SK-N-SH (cell line): Measurements from ENCODE around the gene LACTB. TPM values are rescaled to one million over a fixed set of nuclear protein-coding genes. Genes with fewer than 3 reads are reported as not detected.

Experiments used
- CTCF ChIA-PET: fragments of 300-600, 350-600 bp; formaldehyde crosslinking; extraction: SDS; loops from one replicate; lab custom pipeline; 2021; lab: Yijun Ruan, JAX
- POLR2A ChIA-PET: fragments of 350-600 bp; sonication (Branson Sonifier 250); formaldehyde crosslinking; extraction: SDS; loops from one replicate; lab custom pipeline; 2020; ENCODE audit warnings: antibody characterized with exemption, inconsistent platforms; lab: Yijun Ruan, JAX
- DNase-seq: peaks from one replicate; pipeline ENCODE4 v3.0.0; 2012
- H2AFZ ChIP-seq: fragments of 200-600 bp; sonication (generic); 2 replicates; pipeline ENCODE4 v1.8.1; 2016; ENCODE audit warnings: antibody characterized with exemption, mild to moderate bottlenecking, low read depth
- H3F3A ChIP-seq: fragments of 200-600 bp; sonication (generic); replicated peaks from 2 replicates; pipeline ENCODE3; 2016; ENCODE audit warnings: antibody characterized with exemption, mild to moderate bottlenecking; ENCODE audit not compliant: insufficient read depth
- H3K27ac ChIP-seq, 2 experiments: fragments of 200-500 bp in 1 of 2; fragments of 200-600 bp in 1 of 2; sonication (Bioruptor generic) in 1 of 2; sonication (generic), shearing (Covaris generic) in 1 of 2; 2 replicates each; pipeline versions ENCODE4 v1.5.1 to v1.6.1; 2014 to 2016; ENCODE audit warnings: low read depth in 2 of 2, inconsistent platforms in 1 of 2, low read length in 1 of 2, mild to moderate bottlenecking in 1 of 2, mixed read lengths in 1 of 2
- H3K27me3 ChIP-seq: fragments of 200-600 bp; sonication (generic), shearing (Covaris generic); 2 replicates; pipeline ENCODE4 v1.6.1; 2016; ENCODE audit warnings: mixed run types; ENCODE audit not compliant: insufficient read depth
- H3K36me3 ChIP-seq, 2 experiments: fragments of 200-500 bp in 1 of 2; fragments of 200-600 bp in 1 of 2; sonication (Bioruptor generic) in 1 of 2; sonication (generic) in 1 of 2; replicated peaks in 1 of 2; 2 replicates each; pipeline versions ENCODE3 to v1.5.1; 2014 to 2016; ENCODE audit warnings: low read length in 1 of 2, mild to moderate bottlenecking in 1 of 2; ENCODE audit not compliant: insufficient read depth in 2 of 2, control insufficient read depth in 1 of 2
- H3K4me1 ChIP-seq, 2 experiments: fragments of 200-500 bp in 1 of 2; fragments of 200-600 bp in 1 of 2; sonication (Bioruptor generic) in 1 of 2; sonication (generic), shearing (Covaris generic) in 1 of 2; 2 replicates each; pipeline versions ENCODE4 v1.5.1 to v1.6.1; 2014 to 2016; ENCODE audit warnings: low read depth in 1 of 2, low read length in 1 of 2, mixed run types in 1 of 2; ENCODE audit not compliant: insufficient read depth in 2 of 2, control insufficient read depth in 1 of 2
- H3K4me2 ChIP-seq: fragments of 200-600 bp; sonication (generic), shearing (Covaris generic); 2 replicates; pipeline ENCODE4 v1.6.1; 2017; ENCODE audit warnings: mixed run types
- H3K4me3 ChIP-seq, 2 experiments: fragments of 200-500 bp in 1 of 2; fragments of 200-600 bp in 1 of 2; sonication (Bioruptor generic) in 1 of 2; sonication (generic), shearing (Covaris generic) in 1 of 2; 2 replicates each; pipeline versions ENCODE4 v1.5.1 to v1.8.1; 2014 to 2016; ENCODE audit warnings: low read depth in 2 of 2, inconsistent platforms in 1 of 2, low read length in 1 of 2, mild to moderate bottlenecking in 1 of 2, mixed read lengths in 1 of 2, moderate library complexity in 1 of 2
- H3K79me2 ChIP-seq: fragments of 200-600 bp; sonication (generic); 2 replicates; pipeline ENCODE4 v1.8.1; 2017; ENCODE audit warnings: mild to moderate bottlenecking; ENCODE audit not compliant: insufficient read depth
- H3K9ac ChIP-seq: fragments of 200-600 bp; sonication (generic); 2 replicates; pipeline ENCODE4 v1.6.1; 2017; ENCODE audit warnings: mixed run types
- H3K9me2 ChIP-seq: fragments of 200-600 bp; sonication (generic); 2 replicates; pipeline ENCODE4 v1.6.1; 2017; ENCODE audit warnings: mixed run types
- H3K9me3 ChIP-seq: fragments of 200-600 bp; sonication (generic); 2 replicates; pipeline ENCODE4 v1.6.1; 2017; ENCODE audit warnings: mixed run types, mild to moderate bottlenecking, moderate library complexity
- H4K20me1 ChIP-seq: fragments of 200-600 bp; sonication (generic); 2 replicates; pipeline ENCODE4 v1.6.1; 2017; ENCODE audit warnings: mild to moderate bottlenecking, mixed run types; ENCODE audit not compliant: insufficient read depth
- CTCF ChIP-seq: fragments of 200-600 bp; sonication (generic); IDR thresholded peaks from 2 replicates; pipeline ENCODE4 v1.6.1; 2017; ENCODE audit warnings: antibody characterized with exemption, mild to moderate bottlenecking, moderate library complexity
- EP300 ChIP-seq, 2 experiments: IDR thresholded peaks; 2 replicates each; pipeline versions ENCODE4 v1.4.0 to v1.6.1; 2012; ENCODE audit warnings: borderline replicate concordance in 1 of 2, low read depth in 1 of 2, low read length in 1 of 2
- IRF3 ChIP-seq: fragments of 150-350 bp; IDR thresholded peaks from 2 replicates; pipeline ENCODE4 v1.6.1; 2016; ENCODE audit warnings: mild to moderate bottlenecking, low read depth, low read length
- JUND ChIP-seq: IDR thresholded peaks from 2 replicates; pipeline ENCODE4 v1.4.0; 2012
- MAX ChIP-seq: IDR thresholded peaks from 2 replicates; pipeline ENCODE4 v1.4.0; 2012; ENCODE audit warnings: low read depth
- MEF2A ChIP-seq: IDR thresholded peaks from 2 replicates; pipeline ENCODE4 v1.4.0; 2012; ENCODE audit warnings: low read depth, borderline replicate concordance
- MXI1 ChIP-seq: IDR thresholded peaks from 2 replicates; pipeline ENCODE4 v1.6.1; 2012; ENCODE audit warnings: mild to moderate bottlenecking, low read depth, low read length, improper control_type of control experiment
- POLR2AphosphoS5 ChIP-seq: IDR thresholded peaks from 2 replicates; pipeline ENCODE4 v1.6.1; 2012; ENCODE audit warnings: low read depth, low read length
- RFX5 ChIP-seq: IDR thresholded peaks from 2 replicates; pipeline ENCODE4 v1.6.1; 2012; ENCODE audit warnings: mild to moderate bottlenecking, improper control_type of control experiment, low read length
- RXRA ChIP-seq: IDR thresholded peaks from 2 replicates; pipeline ENCODE4 v1.4.0; 2012; ENCODE audit warnings: low read depth, mild to moderate bottlenecking, borderline replicate concordance
- SIN3A ChIP-seq: IDR thresholded peaks from 2 replicates; pipeline ENCODE4 v1.6.1; 2012; ENCODE audit warnings: low read depth, mild to moderate bottlenecking, low read length, moderate library complexity, borderline replicate concordance
- SMC3 ChIP-seq: IDR thresholded peaks from 2 replicates; pipeline ENCODE4 v1.6.1; 2012; ENCODE audit warnings: low read depth, low read length, improper control_type of control experiment
- TAF1 ChIP-seq: IDR thresholded peaks from 2 replicates; pipeline ENCODE4 v1.6.1; 2012; ENCODE audit warnings: low read depth, mild to moderate bottlenecking, low read length, moderate library complexity, borderline replicate concordance
- TEAD4 ChIP-seq: IDR thresholded peaks from 2 replicates; pipeline ENCODE4 v1.4.0; 2012; ENCODE audit warnings: mild to moderate bottlenecking, borderline replicate concordance; ENCODE audit not compliant: insufficient read depth
- YY1 ChIP-seq: IDR thresholded peaks from 2 replicates; pipeline ENCODE4 v1.4.0; 2012; ENCODE audit warnings: low read depth, mild to moderate bottlenecking
- WGBS: methylation state at CpG from one replicate; pipeline ENCODE4 v1.1.6; 2017; ENCODE audit warnings: low lambda C conversion rate; 5-methylcytosine and 5-hydroxymethylcytosine counted together
- polyA plus RNA-seq, 3 experiments: library from polyadenylated mRNA; depleted of rRNA; stranded (reverse); fragments of >200 nt; gene quantifications; 2 replicates each; pipeline ENCODE4 v1.2.3, GENCODE V29; 2012
- TF ChIP-seq, protein P1 (sequence below): IDR thresholded peaks from 2 replicates; pipeline ENCODE4 v1.4.0; 2012; ENCODE audit warnings: low read depth, borderline replicate concordance

Gene LACTB
- polyA plus RNA-seq, 1 of the 3 experiments (the other 2 are of a cell fraction): 23.3 TPM

DNA sequence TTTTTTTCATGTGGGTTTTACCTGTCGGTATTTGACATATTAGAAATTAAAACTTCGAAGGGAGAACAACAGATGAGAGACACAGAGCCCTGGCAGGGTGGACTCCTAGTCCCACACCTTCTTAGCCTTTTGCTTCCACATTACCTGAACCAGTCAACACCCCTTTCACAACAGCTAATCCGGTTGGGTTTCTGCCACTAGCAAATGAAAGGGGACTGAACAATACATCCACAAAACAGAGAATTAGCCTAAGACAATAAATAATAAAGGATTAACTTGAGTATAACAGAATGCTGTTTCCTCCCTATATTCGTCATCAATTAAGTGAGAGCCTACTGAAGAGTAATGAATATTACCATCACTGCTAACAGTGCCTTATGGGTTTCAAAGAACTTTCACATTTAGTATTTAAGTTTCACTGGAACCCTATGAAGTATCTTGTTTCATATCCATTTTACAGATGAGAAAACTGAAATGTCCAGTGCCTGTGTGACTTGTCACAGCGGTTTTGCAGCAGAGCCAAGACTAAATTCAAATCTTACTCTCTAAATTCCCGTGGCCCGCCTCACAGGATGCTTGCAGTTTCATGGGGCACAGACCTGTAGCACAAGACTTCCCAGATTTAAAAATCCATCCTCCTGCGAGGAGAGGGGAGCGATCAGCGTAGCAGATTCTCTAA lies 66.7 kb downstream of the LACTB start (continued):
- TF ChIP-seq, protein P1, sequence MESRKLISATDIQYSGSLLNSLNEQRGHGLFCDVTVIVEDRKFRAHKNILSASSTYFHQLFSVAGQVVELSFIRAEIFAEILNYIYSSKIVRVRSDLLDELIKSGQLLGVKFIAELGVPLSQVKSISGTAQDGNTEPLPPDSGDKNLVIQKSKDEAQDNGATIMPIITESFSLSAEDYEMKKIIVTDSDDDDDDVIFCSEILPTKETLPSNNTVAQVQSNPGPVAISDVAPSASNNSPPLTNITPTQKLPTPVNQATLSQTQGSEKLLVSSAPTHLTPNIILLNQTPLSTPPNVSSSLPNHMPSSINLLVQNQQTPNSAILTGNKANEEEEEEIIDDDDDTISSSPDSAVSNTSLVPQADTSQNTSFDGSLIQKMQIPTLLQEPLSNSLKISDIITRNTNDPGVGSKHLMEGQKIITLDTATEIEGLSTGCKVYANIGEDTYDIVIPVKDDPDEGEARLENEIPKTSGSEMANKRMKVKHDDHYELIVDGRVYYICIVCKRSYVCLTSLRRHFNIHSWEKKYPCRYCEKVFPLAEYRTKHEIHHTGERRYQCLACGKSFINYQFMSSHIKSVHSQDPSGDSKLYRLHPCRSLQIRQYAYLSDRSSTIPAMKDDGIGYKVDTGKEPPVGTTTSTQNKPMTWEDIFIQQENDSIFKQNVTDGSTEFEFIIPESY: no peak
- TF ChIP-seq JUND (no peak), IRF3 (no peak)

- peak within 1 kb of the TSS; percentile 91 for H3K9ac ChIP-seq
- ChIA-PET POLR2A (interaction anchor here (1.0 to 1.6 kb wide), 3 partner anchors 9 to 87 kb away, joined by 3 to 7 read pairs (median 5); partner anchors contain the start of gene RPS27L), CTCF (interaction anchor here (0.6 to 0.7 kb wide), 2 partner anchors 105 to 199 kb away, joined by 3 read pairs; no protein-coding TSS in a partner anchor)
- H3K9me2 ChIP-seq: no peaks in the 10 kb centered on the region
- peaks cover 5 to 17% of the 10 kb centered on the region in 2 experiments; a peak in 3 of 4 replicates for H3K4me1 ChIP-seq
- peak within 1 kb of the TSS; percentile 52 to 84 for H3K4me3 ChIP-seq
- H4K20me1 ChIP-seq: no peaks in the 10 kb centered on the region
- WGBS: 2% methylated on average over 44 of the region's 77 CpGs
- no peaks in the 10 kb centered on the region for H3K27me3 ChIP-seq
- peaks cover 43% of the 10 kb centered on the region for H3K79me2 ChIP-seq
- peak; percentile 98 for DNase-seq
- H3K9me3 ChIP-seq: no peaks in the 10 kb centered on the region
- H3F3A ChIP-seq: peaks cover 8% of the 10 kb centered on the region
- H3K4me2 ChIP-seq: peak within 1 kb of the TSS; percentile 93
- peak within 1 kb of the TSS; percentile 61 to 75 for H3K27ac ChIP-seq
- no peaks in the 10 kb centered on the region for H3K36me3 ChIP-seq
- peak within 1 kb of the TSS; percentile 96 for H2AFZ ChIP-seq
- TF ChIP-seq POLR2AphosphoS5: peak; percentile 74
- TF ChIP-seq, protein P1: peak; percentile 3; the same call in 1 of the 2 replicates
- no peak; the same call in 1 of the 2 replicates for TF ChIP-seq SIN3A
- no peak for TF ChIP-seq MXI1
- TF ChIP-seq CTCF: no peak
- TF ChIP-seq IRF3: peak; percentile 20; the same call in 1 of the 2 replicates
- TF ChIP-seq RFX5: no peak
- 0 out of 2 replicates have a peak, but pooled peaks have one; percentile 7 for TF ChIP-seq SMC3
- TF ChIP-seq TAF1: no peak; the same call in 1 of the 2 replicates
- TF ChIP-seq YY1: 0 out of 2 replicates have a peak, but pooled peaks have one; percentile 14
- TF ChIP-seq MEF2A: no peak
- TF ChIP-seq TEAD4: no peak
- TF ChIP-seq RXRA: no peak
- TF ChIP-seq JUND: no peak
- no peak for TF ChIP-seq EP300 (IDR thresholded peaks at IDR 0.05; ENCODE audit: borderline replicate concordance in 1 of 2, low read depth in 1 of 2, low read length in 1 of 2)
- TF ChIP-seq MAX: peak; percentile 66
These were observed 67.5 kb downstream of the LACTB start, which contains the start of gene RAB8B for GRCh38 chr15:63188926-63189871. TSS of gene RAB8B (plus strand) at chr15:63189606. CDS start at chr15:63189625, 19 bp downstream.
